Measurements from ENCODE around the gene PCDH9. TPM values are rescaled to one million over a fixed set of nuclear protein-coding genes. Genes with fewer than 3 reads are reported as not detected.

PCDH9 gene
- total and polyA plus RNA-seq, 2 of the 4 experiments (the other 2 are of a cell fraction), result 2.2 to 10.2 TPM

DNA sequence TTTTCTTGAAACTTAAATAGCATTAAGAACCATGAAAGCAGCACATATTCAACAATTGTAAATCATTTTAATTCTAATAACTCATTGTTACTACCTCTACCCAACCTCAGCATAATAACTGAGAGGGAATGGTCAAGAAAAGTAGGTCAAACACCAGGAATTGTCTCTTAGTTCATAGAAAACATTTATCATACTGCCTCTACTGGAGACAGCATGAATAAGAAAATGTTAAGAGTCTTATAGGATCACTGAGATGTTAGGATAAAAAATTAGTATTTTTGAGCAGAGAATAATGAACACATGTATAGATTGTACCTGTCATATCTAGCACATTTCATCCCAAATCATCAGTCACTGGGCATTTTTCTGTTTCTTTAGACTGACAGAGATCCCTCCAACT is 515.3 kb downstream of the PCDH9 start:
- H3K4me2 ChIP-seq (ENCODE audit: low read depth, low read length), result no peak overlapping the region
- no peak overlapping the region for H4K91ac ChIP-seq (ENCODE audit: insufficient read depth, low read depth, low read length)
- H2BK20ac ChIP-seq (ENCODE audit: low read depth, low read length), result no peak overlapping the region
- H3K56ac ChIP-seq (ENCODE audit: extremely low read depth, insufficient read depth, low read length), result no peak overlapping the region
- H4K8ac ChIP-seq (ENCODE audit: low read depth in 2 of 2, low read length in 2 of 2), result no peak overlapping the region
- H3K14ac ChIP-seq (replicated peaks; ENCODE audit: low read depth, low read length), result no peak overlapping the region
- no peak overlapping the region for H3K4ac ChIP-seq (ENCODE audit: low read depth, low read length)
- H3K27ac ChIP-seq (ENCODE audit: insufficient read depth, low read length), result no peak overlapping the region
- no peak overlapping the region for H2BK5ac ChIP-seq (ENCODE audit: low read depth, low read length, poor library complexity, severe bottlenecking)
- no peak overlapping the region for H4K5ac ChIP-seq (ENCODE audit: low read depth, low read length)
- no peaks in the 10 kb centered on the region for H4K20me1 ChIP-seq (ENCODE audit: insufficient read depth, low read length)
- no peak overlapping the region for H3K4me3 ChIP-seq (ENCODE audit: insufficient read depth, low read depth, low read length)
- no peak overlapping the region for H2BK15ac ChIP-seq (ENCODE audit: low read depth, low read length)
- CTCF ChIA-PET, result no interaction called here
- H3K9ac ChIP-seq (ENCODE audit: low read depth, low read length), result no peak overlapping the region
- ATAC-seq (ENCODE audit: low read depth) (no peak), DNase-seq (no peak)
- H3K9me1 ChIP-seq (ENCODE audit: insufficient read depth, low read length), result no peaks in the 10 kb centered on the region
- intact Hi-C loops (cut with micrococcal nuclease) (no loop called here), dilution Hi-C loops (cut with HindIII; ENCODE audit: low sequenced_read_pairs, unreplicated experiment) (no loop called here), in situ Hi-C loops (cut with MboI; ENCODE audit: low sequenced_read_pairs) (no loop called here)
- H3K4me1 ChIP-seq (ENCODE audit: control insufficient read depth, insufficient read depth, low read length), result no peaks in the 10 kb centered on the region
- H2AK9ac ChIP-seq (replicated peaks; ENCODE audit: low read depth, low read length, poor library complexity), result no peak overlapping the region
- POLR2A ChIA-PET (ENCODE audit: unreplicated experiment), result no interaction called here
- no peak overlapping the region for H2AK5ac ChIP-seq (ENCODE audit: low read depth, low read length)
- no peaks in the 10 kb centered on the region for H3K9me3 ChIP-seq (ENCODE audit: control insufficient read depth, insufficient read depth, low read length)
- H3K79me1 ChIP-seq (ENCODE audit: low read depth in 1 of 2, low read length in 2 of 2), result no peaks in the 10 kb centered on the region
- H3K36me3 ChIP-seq (ENCODE audit: control insufficient read depth, insufficient read depth, low read length), result no peaks in the 10 kb centered on the region
- H3K23ac ChIP-seq (ENCODE audit: low read depth, low read length), result no peak overlapping the region
- no peak overlapping the region for H2AFZ ChIP-seq (replicated peaks; ENCODE audit: low read length, poor library complexity)
- no peak for TF ChIP-seq CEBPB (IDR thresholded peaks at IDR 0.05; ENCODE audit: low read depth, low read length)
- H2BK120ac ChIP-seq (ENCODE audit: low read depth, low read length), result no peak overlapping the region
- no peaks in the 10 kb centered on the region for H3K27me3 ChIP-seq (ENCODE audit: control insufficient read depth, insufficient read depth, low read length)
- BruUV-seq (replicated peaks), result no TSS peak
- H3K18ac ChIP-seq (ENCODE audit: low read depth, low read length), result no peak overlapping the region

Measured in IMR-90 (cell line).